Vagina (tissue), 2 donors: ENCODE data around the gene TFCP2L1. TPM values are rescaled to one million over a fixed set of nuclear protein-coding genes. Genes with fewer than 3 reads are reported as not detected.

Experiments used
- DNase-seq, 2 donors: peaks; one replicate each; pipeline ENCODE4 v3.0.0-alpha.2; 2017; ENCODE audit errors: extremely low spot score in 2 of 2
- H3K27ac ChIP-seq: fragments of 200-600 bp; sonication (generic); one replicate; pipeline ENCODE4 v1.5.1; 2019
- H3K27me3 ChIP-seq: fragments of 200-600 bp; sonication (generic); one replicate; pipeline ENCODE4 v1.5.1; 2019
- H3K36me3 ChIP-seq, 2 donors: fragments of 200-600 bp; sonication (generic); one replicate each; pipeline ENCODE4 v1.5.1; 2017 to 2019
- H3K4me1 ChIP-seq: fragments of 200-600 bp; sonication (generic); one replicate; pipeline ENCODE4 v1.5.1; 2019
- H3K4me3 ChIP-seq, 2 donors: fragments of 200-600 bp; sonication (generic); 1 replicate in 1 of 2; 2 replicates in 1 of 2; pipeline ENCODE4 v1.5.1; 2016 to 2019
- H3K9me3 ChIP-seq: fragments of 200-600 bp; sonication (generic); one replicate; pipeline ENCODE4 v1.5.1; 2019
- POLR2A ChIP-seq, 2 donors: fragments of 450-650 bp; IDR thresholded peaks; one replicate each; pipeline ENCODE4 v1.6.1; 2017; ENCODE audit warnings: antibody characterized with exemption in 2 of 2, mild to moderate bottlenecking in 2 of 2, moderate library complexity in 2 of 2
- POLR2AphosphoS5 ChIP-seq, 2 donors: sonication (generic); formaldehyde crosslinking; IDR thresholded peaks; one replicate each; pipeline ENCODE4 v1.9.0; 2017; ENCODE audit warnings: antibody characterized with exemption in 2 of 2, mild to moderate bottlenecking in 2 of 2, low read depth in 1 of 2; ENCODE audit not compliant: insufficient read depth in 1 of 2
- intact Hi-C: fragments of 100-400 bp; cut with DNase I; formaldehyde crosslinking; loops from one replicate; pipeline ENCODE4 v1.15.1; 2023
- total RNA-seq: library from RNA; depleted of rRNA; stranded (reverse); fragments of >200 nt; gene quantifications from one replicate; pipeline ENCODE4 v1.2.3, GENCODE V29; 2016
- TF ChIP-seq, protein P1 (sequence below), 3 experiments: fragments of 450-650 bp in 2 of 3; fragments of 200-600 bp in 1 of 3; sonication (generic) in 1 of 3; IDR thresholded peaks; one replicate each; pipeline ENCODE4 v1.5.1; 2017 to 2019; ENCODE audit warnings: antibody characterized with exemption in 3 of 3, mild to moderate bottlenecking in 2 of 3, moderate library complexity in 2 of 3

Gene TFCP2L1
- total RNA-seq, 1 donor from 2014 or later, result 32.7 TPM

DNA sequence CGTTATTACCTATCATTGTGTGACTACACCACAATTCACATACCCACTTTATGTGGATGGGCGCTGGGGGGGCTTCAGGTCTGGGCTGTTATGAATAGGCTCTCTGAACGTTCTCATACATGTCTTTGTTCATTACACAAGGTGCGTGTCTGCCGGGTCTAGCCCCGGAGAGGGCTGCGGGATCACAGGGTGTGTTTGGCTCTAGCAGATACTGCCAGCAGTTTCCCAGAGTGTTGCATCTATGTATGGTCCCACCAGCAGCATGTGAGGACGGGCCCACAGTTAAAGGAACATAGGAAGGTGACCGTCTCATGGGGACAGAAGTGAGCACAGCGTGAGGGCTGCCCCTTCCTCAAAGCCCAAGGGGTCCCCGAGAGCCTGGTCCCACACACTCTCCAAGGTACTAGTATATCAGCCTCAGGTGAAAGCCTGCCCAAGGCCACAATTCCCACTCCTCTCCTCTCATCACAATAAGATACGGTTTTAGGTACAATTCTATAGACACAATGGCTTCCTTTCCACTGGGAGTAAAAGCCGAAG is 48.8 kb downstream of the TFCP2L1 start:
- Histone ChIP-seq H3K36me3 (no peaks in the 10 kb centered on the region), H3K27ac (no peak overlapping the region)
- DNase-seq, result no peak

DNA sequence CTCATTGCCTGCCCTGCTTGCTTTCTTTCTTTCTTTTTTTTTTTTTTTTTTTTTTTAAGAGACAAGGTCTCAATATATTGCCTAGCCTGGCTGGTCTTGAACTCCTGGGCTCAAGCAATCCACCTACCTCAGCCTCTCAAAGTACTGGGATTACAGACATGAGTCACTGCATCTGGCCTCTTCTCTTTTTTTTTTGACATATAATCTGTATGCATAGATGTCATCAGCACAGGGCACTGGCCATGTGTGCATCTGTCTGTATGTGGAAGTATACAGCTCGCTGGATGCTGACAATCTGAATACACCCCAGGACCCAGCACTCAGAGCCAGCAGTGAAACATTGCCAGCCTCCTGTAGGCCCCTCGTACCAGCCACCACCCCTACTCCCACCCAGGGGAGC is 49.5 kb downstream of the TFCP2L1 start:
- Histone ChIP-seq H3K27ac (no peak overlapping the region), H3K4me1 (no peaks in the 10 kb centered on the region), H3K4me3 (no peak overlapping the region), H3K36me3 (no peaks in the 10 kb centered on the region), H3K9me3 (no peaks in the 10 kb centered on the region), H3K27me3 (no peaks in the 10 kb centered on the region)
- no peak for TF ChIP-seq POLR2AphosphoS5 (IDR thresholded peaks at IDR 0.05; ENCODE audit: insufficient read depth in 1 of 2, low read depth in 1 of 2)
- TF ChIP-seq, protein P1, sequence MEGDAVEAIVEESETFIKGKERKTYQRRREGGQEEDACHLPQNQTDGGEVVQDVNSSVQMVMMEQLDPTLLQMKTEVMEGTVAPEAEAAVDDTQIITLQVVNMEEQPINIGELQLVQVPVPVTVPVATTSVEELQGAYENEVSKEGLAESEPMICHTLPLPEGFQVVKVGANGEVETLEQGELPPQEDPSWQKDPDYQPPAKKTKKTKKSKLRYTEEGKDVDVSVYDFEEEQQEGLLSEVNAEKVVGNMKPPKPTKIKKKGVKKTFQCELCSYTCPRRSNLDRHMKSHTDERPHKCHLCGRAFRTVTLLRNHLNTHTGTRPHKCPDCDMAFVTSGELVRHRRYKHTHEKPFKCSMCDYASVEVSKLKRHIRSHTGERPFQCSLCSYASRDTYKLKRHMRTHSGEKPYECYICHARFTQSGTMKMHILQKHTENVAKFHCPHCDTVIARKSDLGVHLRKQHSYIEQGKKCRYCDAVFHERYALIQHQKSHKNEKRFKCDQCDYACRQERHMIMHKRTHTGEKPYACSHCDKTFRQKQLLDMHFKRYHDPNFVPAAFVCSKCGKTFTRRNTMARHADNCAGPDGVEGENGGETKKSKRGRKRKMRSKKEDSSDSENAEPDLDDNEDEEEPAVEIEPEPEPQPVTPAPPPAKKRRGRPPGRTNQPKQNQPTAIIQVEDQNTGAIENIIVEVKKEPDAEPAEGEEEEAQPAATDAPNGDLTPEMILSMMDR (IDR thresholded peaks at IDR 0.05), result no peak
- TF ChIP-seq POLR2A (IDR thresholded peaks at IDR 0.05), result no peak
- DNase-seq, result no peak
- intact Hi-C loops, result no loop called here

More for the DNA sequence above, 48.8 kb downstream of the TFCP2L1 start:
- intact Hi-C loops, result no loop called here
- no peaks in the 10 kb centered on the region for H3K27me3 ChIP-seq
- TF ChIP-seq, protein P1 (IDR thresholded peaks at IDR 0.05), result no peak
- TF ChIP-seq POLR2A (IDR thresholded peaks at IDR 0.05) (no peak), POLR2AphosphoS5 (IDR thresholded peaks at IDR 0.05; ENCODE audit: insufficient read depth in 1 of 2, low read depth in 1 of 2) (no peak)
- no peak overlapping the region for H3K4me3 ChIP-seq
- no peaks in the 10 kb centered on the region for H3K9me3 ChIP-seq
- H3K4me1 ChIP-seq, result no peaks in the 10 kb centered on the region

DNA sequence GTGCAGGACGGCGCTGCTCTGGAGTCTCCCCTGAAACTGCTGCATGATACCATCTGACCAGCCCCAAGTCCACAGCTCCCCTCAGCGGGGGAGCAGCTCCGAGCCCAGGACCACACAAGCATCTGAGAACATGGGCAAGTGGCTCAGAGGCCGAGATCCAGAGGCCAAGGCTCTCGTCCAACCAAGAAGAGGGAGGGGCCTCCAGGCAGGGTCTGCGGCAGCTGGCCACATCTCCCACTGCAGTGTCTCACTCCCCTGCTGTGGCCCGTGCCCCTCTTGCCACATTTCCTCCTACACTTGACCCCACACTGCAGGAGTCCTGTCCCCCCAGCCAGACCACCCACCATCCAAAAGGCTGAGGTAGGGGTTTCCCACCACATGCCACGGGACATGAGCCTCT is 50.2 kb downstream of the TFCP2L1 start:
- no peaks in the 10 kb centered on the region for H3K27me3 ChIP-seq
- no peak overlapping the region for H3K27ac ChIP-seq
- no peak for DNase-seq
- TF ChIP-seq, protein P1 (IDR thresholded peaks at IDR 0.05), result no peak
- TF ChIP-seq POLR2A (IDR thresholded peaks at IDR 0.05) (no peak), POLR2AphosphoS5 (IDR thresholded peaks at IDR 0.05; ENCODE audit: insufficient read depth in 1 of 2, low read depth in 1 of 2) (no peak)
- H3K4me3 ChIP-seq, result no peak overlapping the region
- no peaks in the 10 kb centered on the region for H3K4me1 ChIP-seq
- no peaks in the 10 kb centered on the region for H3K36me3 ChIP-seq
- intact Hi-C loops, result no loop called here
- no peaks in the 10 kb centered on the region for H3K9me3 ChIP-seq

DNA sequence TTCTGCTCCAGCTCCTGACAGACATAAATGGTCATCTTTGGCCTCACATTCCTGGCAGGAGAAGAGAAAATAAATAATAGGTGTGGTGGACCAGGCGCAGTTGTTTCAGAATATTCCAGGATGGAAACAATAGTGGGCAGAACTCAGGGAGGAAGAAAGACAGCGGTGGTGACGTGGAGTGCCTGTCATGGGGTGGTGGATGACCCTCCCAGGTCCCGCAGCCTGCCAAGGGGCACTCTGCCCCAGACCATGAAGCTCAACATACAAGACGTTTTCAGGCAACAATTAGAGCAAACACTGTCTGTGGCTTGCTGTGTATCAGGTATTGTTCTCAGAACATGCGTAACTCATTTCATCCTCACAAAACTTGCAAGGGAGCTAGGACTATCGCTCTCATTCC is 50.9 kb downstream of the TFCP2L1 start:
- TF ChIP-seq POLR2AphosphoS5 (IDR thresholded peaks at IDR 0.05; ENCODE audit: insufficient read depth in 1 of 2, low read depth in 1 of 2) (no peak), POLR2A (IDR thresholded peaks at IDR 0.05) (no peak)
- TF ChIP-seq, protein P1 (IDR thresholded peaks at IDR 0.05), result no peak
- intact Hi-C loops, result no loop called here
- Histone ChIP-seq H3K4me1 (no peaks in the 10 kb centered on the region), H3K36me3 (no peaks in the 10 kb centered on the region), H3K27ac (no peak overlapping the region), H3K4me3 (no peak overlapping the region), H3K9me3 (no peaks in the 10 kb centered on the region), H3K27me3 (no peaks in the 10 kb centered on the region)
- DNase-seq, result no peak

DNA sequence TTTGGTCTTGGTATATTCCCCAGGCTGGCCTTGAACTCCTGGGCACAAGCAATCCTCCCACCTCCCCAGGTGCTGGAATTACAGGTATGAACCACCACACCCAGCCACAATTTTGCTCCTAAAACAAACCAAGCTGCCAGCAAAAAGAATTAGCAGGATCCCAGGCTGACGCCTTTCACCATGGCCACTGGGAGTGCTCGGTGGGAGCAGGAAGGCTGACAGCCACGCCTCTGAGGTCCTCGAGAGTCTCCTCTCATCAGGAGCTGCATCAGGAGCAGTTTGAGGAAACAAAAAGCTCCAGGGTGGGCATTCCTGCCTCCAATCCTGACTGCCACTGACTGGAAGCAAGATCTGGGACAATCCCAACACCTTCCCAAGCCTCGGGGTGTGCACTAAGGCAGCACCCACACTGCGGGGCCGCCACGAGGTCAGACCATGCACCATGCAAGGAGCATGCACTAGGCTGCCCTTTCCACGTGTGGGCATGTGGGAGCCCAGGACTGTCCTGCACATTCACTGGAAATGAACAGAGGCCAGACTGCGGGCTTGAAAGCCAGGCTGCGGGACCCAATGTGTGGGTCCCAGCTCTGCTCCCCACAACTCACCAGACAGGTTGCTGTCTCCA is 51.4 kb downstream of the TFCP2L1 start:
- Histone ChIP-seq H3K27ac (no peak overlapping the region), H3K36me3 (no peaks in the 10 kb centered on the region), H3K4me3 (no peak overlapping the region), H3K9me3 (no peaks in the 10 kb centered on the region), H3K4me1 (no peaks in the 10 kb centered on the region), H3K27me3 (no peaks in the 10 kb centered on the region)
- intact Hi-C loops, result no loop called here
- TF ChIP-seq, protein P1 (IDR thresholded peaks at IDR 0.05), result no peak
- TF ChIP-seq POLR2A (IDR thresholded peaks at IDR 0.05), result no peak
- TF ChIP-seq POLR2AphosphoS5 (IDR thresholded peaks at IDR 0.05; ENCODE audit: insufficient read depth in 1 of 2, low read depth in 1 of 2), result no peak
- DNase-seq, result no peak
